ENCODE measurements around the gene LRFN4. TPM values are rescaled to one million over a fixed set of nuclear protein-coding genes. Genes with fewer than 3 reads are reported as not detected.
A peak's percentile ranks its signal among the peaks of the same experiment; 100 is the strongest.

LRFN4 gene
- total and polyA plus RNA-seq, 10 of the 15 experiments (the other 5 are each of a cell fraction or from before 2014, with no cell fraction given), result 0.03 to 43.8 (median 4.9) TPM

DNA sequence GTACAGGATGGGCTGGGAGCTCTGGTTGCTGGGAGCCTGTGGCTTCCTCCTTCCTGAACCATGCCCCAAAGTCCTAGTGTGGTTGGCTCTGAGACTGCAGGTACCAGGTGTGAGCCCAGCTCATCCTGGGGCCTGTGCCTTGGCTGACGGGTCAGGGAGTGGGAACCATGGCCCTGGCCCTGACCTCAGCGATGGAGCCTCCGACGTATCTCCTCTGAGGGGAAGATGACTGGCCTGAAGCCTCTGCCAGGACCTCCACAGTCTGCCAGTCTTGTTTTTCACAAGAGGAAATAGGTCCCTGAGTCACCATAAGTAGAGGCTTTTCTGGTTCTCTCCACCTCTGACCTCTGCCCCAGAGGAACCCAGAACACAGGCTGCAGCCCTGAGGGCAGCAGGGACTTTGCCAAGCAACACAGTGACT, 10.2 kb upstream of the LRFN4 start:
- H3K4me3 ChIP-seq, result no peak overlapping the region
- H3K27ac ChIP-seq (ENCODE audit: control insufficient read depth, insufficient read depth), result no peak overlapping the region
- peaks cover 11% of the 10 kb centered on the region for H3K4me1 ChIP-seq (ENCODE audit: control insufficient read depth, insufficient read depth, low read length)
- TF ChIP-seq BACH1 (IDR thresholded peaks at IDR 0.05; ENCODE audit: borderline replicate concordance) (no peak), NFYA (IDR thresholded peaks at IDR 0.05; ENCODE audit: borderline replicate concordance, low read depth, low read length) (no peak), POLR2A (IDR thresholded peaks at IDR 0.05; ENCODE audit: low read depth, low read length) (0 out of 2 replicates have a peak, but pooled peaks have one; percentile 31)
- BruUV-seq (replicated peaks), result no TSS peak
- no peak overlapping the region for H3K4me2 ChIP-seq (ENCODE audit: control insufficient read depth, insufficient read depth)
- ChIA-PET RAD21 (ENCODE audit: unreplicated experiment) (no interaction called here), POLR2A (interaction anchor here (5.5 kb wide), 1 partner anchor 9 kb away, joined by 49 read pairs; no protein-coding TSS in a partner anchor), CTCF (no interaction called here), SMC1A (ENCODE audit: uncharacterized antibody, unreplicated experiment) (no interaction called here)
- no peaks in the 10 kb centered on the region for H4K20me1 ChIP-seq (ENCODE audit: control insufficient read depth, insufficient read depth)
- H3K79me2 ChIP-seq (ENCODE audit: control insufficient read depth, insufficient read depth, low read length), result peaks cover 30% of the 10 kb centered on the region
- FAIRE-seq (no peak), ATAC-seq (no peak), DNase-seq (ENCODE audit: low read depth, low spot score) (no peak)
- intact Hi-C loops (cut with micrococcal nuclease; ENCODE audit: unreplicated experiment) (no loop called here), in situ Hi-C loops (cut with MboI) (no loop called here)
- peaks cover 2 to 4% of the 10 kb centered on the region in 2 experiments; a peak in 2 of 4 replicates for H3K36me3 ChIP-seq (ENCODE audit: control insufficient read depth in 2 of 2, insufficient read depth in 2 of 2, low read length in 1 of 2)
- H3K9me3 ChIP-seq (replicated peaks; ENCODE audit: control insufficient read depth, insufficient read depth, low read length), result no peaks in the 10 kb centered on the region
- WGBS (ENCODE audit: insufficient coverage, insufficient replicate concordance, low lambda C conversion rate, missing lambda C conversion rate), result 97% methylated on average over 4 of the region's 4 CpGs
- no peaks in the 10 kb centered on the region for H3K27me3 ChIP-seq (replicated peaks in 1 of 2; ENCODE audit: control insufficient read depth in 2 of 2, insufficient read depth in 2 of 2, low read length in 1 of 2)
- H2AFZ ChIP-seq (ENCODE audit: control insufficient read depth, low read depth, low read length), result no peak overlapping the region
- no peak overlapping the region for H3K9ac ChIP-seq (ENCODE audit: control insufficient read depth, insufficient read depth, low read length)

DNA sequence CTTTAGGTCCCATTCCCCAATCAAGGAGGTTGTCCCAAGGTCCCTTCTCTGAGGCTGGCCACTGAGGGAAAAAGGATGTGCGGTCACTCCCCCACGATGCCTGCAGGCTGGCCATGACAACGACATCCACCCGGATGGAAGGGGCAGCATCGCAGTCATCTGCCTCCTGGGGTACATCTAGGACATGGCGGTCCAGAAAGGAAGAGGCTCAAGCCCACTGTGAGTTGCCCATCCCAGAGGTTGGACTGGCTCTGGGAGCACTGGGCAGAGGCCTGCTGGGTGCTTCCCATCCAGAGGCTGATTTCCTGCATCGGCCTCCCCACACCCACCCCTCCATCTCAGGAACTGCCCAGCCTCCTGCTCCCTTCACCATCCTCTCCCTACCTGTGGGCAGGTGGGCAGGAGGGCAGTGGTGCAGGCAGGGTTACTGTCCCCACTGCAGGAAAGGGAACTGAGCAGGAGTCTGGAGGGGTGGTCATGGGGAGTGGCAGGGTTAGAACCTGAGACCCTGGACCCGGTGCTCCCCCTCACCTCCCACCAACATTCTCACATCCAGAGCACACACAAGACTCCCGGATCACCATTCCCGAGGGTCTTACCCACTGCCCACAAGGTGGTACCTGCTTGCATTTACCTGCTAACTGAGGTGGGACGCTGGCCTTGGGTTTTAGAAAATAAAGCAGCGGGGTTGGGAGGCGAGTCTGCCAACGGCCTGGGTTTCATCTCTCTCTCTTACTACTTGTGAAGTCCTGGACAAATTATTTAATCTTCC, 9.2 kb upstream of the LRFN4 start:
- WGBS (ENCODE audit: insufficient coverage, insufficient replicate concordance, low lambda C conversion rate, missing lambda C conversion rate), result 91% methylated on average over 14 of the region's 14 CpGs
- no peak overlapping the region for H3K9ac ChIP-seq (ENCODE audit: control insufficient read depth, insufficient read depth, low read length)
- in situ Hi-C loops (cut with MboI), result no loop called here
- no peak overlapping the region for H3K27ac ChIP-seq (ENCODE audit: control insufficient read depth, insufficient read depth)
- no peaks in the 10 kb centered on the region for H3K9me3 ChIP-seq (replicated peaks; ENCODE audit: control insufficient read depth, insufficient read depth, low read length)
- intact Hi-C loops (cut with micrococcal nuclease; ENCODE audit: unreplicated experiment), result no loop called here
- no peak overlapping the region for H3K4me3 ChIP-seq
- no peak overlapping the region for H2AFZ ChIP-seq (ENCODE audit: control insufficient read depth, low read depth, low read length)
- H3K79me2 ChIP-seq (ENCODE audit: control insufficient read depth, insufficient read depth, low read length), result peaks cover 21% of the 10 kb centered on the region
- peaks cover 7% of the 10 kb centered on the region for H3K4me1 ChIP-seq (ENCODE audit: control insufficient read depth, insufficient read depth, low read length)
- H3K36me3 ChIP-seq (ENCODE audit: control insufficient read depth in 2 of 2, insufficient read depth in 2 of 2, low read length in 1 of 2), result peaks cover 0 to 4% of the 10 kb centered on the region in 2 experiments; a peak in 2 of 4 replicates
- RAD21 ChIA-PET (ENCODE audit: unreplicated experiment), result no interaction called here
- ATAC-seq (no peak), FAIRE-seq (no peak), DNase-seq (ENCODE audit: low read depth, low spot score) (no peak)
- H3K4me2 ChIP-seq (ENCODE audit: control insufficient read depth, insufficient read depth), result no peak overlapping the region
- CTCF ChIA-PET, result no interaction called here
- H3K27me3 ChIP-seq (replicated peaks in 1 of 2; ENCODE audit: control insufficient read depth in 2 of 2, insufficient read depth in 2 of 2, low read length in 1 of 2), result no peaks in the 10 kb centered on the region
- SMC1A ChIA-PET (ENCODE audit: uncharacterized antibody, unreplicated experiment), result no interaction called here
- no peaks in the 10 kb centered on the region for H4K20me1 ChIP-seq (ENCODE audit: control insufficient read depth, insufficient read depth)
- POLR2A ChIA-PET, result no interaction called here
- no TSS peak for BruUV-seq (replicated peaks)
- TF ChIP-seq SMC3 (IDR thresholded peaks at IDR 0.05; ENCODE audit: borderline replicate concordance, low read length) (no peak), SUPT20H (IDR thresholded peaks at IDR 0.05; ENCODE audit: borderline replicate concordance, control insufficient read depth, low read depth, low read length) (no peak), BCL11A (IDR thresholded peaks at IDR 0.05; ENCODE audit: low read depth, low read length) (no peak), LARP7 (IDR thresholded peaks at IDR 0.05) (no peak), ZNF217 (IDR thresholded peaks at IDR 0.05) (no peak), KDM1A (IDR thresholded peaks at IDR 0.05; ENCODE audit: borderline replicate concordance) (no peak), DPF2 (IDR thresholded peaks at IDR 0.05) (no peak), ZNF622 (IDR thresholded peaks at IDR 0.05) (no peak), YBX1 (IDR thresholded peaks at IDR 0.05) (no peak), NFXL1 (IDR thresholded peaks at IDR 0.05; ENCODE audit: borderline replicate concordance) (no peak), RCOR1 (conservative IDR thresholded peaks at IDR 0.05; ENCODE audit: low read depth, low read length) (no peak)
- TF ChIP-seq, protein P1, sequence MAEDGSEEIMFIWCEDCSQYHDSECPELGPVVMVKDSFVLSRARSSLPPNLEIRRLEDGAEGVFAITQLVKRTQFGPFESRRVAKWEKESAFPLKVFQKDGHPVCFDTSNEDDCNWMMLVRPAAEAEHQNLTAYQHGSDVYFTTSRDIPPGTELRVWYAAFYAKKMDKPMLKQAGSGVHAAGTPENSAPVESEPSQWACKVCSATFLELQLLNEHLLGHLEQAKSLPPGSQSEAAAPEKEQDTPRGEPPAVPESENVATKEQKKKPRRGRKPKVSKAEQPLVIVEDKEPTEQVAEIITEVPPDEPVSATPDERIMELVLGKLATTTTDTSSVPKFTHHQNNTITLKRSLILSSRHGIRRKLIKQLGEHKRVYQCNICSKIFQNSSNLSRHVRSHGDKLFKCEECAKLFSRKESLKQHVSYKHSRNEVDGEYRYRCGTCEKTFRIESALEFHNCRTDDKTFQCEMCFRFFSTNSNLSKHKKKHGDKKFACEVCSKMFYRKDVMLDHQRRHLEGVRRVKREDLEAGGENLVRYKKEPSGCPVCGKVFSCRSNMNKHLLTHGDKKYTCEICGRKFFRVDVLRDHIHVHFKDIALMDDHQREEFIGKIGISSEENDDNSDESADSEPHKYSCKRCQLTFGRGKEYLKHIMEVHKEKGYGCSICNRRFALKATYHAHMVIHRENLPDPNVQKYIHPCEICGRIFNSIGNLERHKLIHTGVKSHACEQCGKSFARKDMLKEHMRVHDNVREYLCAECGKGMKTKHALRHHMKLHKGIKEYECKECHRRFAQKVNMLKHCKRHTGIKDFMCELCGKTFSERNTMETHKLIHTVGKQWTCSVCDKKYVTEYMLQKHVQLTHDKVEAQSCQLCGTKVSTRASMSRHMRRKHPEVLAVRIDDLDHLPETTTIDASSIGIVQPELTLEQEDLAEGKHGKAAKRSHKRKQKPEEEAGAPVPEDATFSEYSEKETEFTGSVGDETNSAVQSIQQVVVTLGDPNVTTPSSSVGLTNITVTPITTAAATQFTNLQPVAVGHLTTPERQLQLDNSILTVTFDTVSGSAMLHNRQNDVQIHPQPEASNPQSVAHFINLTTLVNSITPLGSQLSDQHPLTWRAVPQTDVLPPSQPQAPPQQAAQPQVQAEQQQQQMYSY (CRISPR knock-in tag; IDR thresholded peaks at IDR 0.05), result no peak
- TF ChIP-seq, protein P2, sequence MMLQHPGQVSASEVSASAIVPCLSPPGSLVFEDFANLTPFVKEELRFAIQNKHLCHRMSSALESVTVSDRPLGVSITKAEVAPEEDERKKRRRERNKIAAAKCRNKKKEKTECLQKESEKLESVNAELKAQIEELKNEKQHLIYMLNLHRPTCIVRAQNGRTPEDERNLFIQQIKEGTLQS (IDR thresholded peaks at IDR 0.05; ENCODE audit: borderline replicate concordance, extremely low read depth, low read depth, low read length), result no peak
